Activated CD4-positive, alpha-beta memory T cell treated with anti-CD3 and anti-CD28 coated beads, Interleukin-2, amount 10 ng/mL, durations not matched to agents 7 days and 5 days (primary cell): Measurements from ENCODE around the gene ITPK1. TPM values are rescaled to one million over a fixed set of nuclear protein-coding genes. Genes with fewer than 3 reads are reported as not detected.
A peak's percentile ranks its signal among the peaks of the same experiment; 100 is the strongest.

Source experiments
- CTCF ChIA-PET: fragments of 350-600 bp; sonication (Branson Sonifier 250); formaldehyde crosslinking; loops from one replicate; lab custom pipeline; 2021; ENCODE audit warnings: antibody characterized with exemption, inconsistent platforms; lab: Charles Lee
- POLR2A ChIA-PET: fragments of 350-600 bp; sonication (Branson Sonifier 250); formaldehyde crosslinking; loops from one replicate; lab custom pipeline; 2021; ENCODE audit warnings: antibody characterized with exemption; lab: Charles Lee
- DNase-seq: peaks from one replicate; pipeline ENCODE4 v3.0.0-alpha.2; 2020
- H3K27ac Mint-ChIP-seq: one replicate; pipeline ENCODE4 v1.8.0; 2021; ENCODE audit warnings: mild to moderate bottlenecking, mixed read lengths
- H3K27me3 Mint-ChIP-seq: one replicate; pipeline ENCODE4 v1.8.0; 2021; ENCODE audit warnings: mixed read lengths
- H3K36me3 Mint-ChIP-seq: one replicate; pipeline ENCODE4 v1.8.0; 2021; ENCODE audit warnings: low read depth, mixed read lengths
- H3K4me1 Mint-ChIP-seq: one replicate; pipeline ENCODE4 v1.8.0; 2021; ENCODE audit warnings: mixed read lengths
- H3K4me3 Mint-ChIP-seq: one replicate; pipeline ENCODE4 v1.8.0; 2021; ENCODE audit warnings: mild to moderate bottlenecking, mixed read lengths
- H3K9me3 Mint-ChIP-seq: one replicate; pipeline ENCODE4 v1.8.0; 2021; ENCODE audit warnings: mixed read lengths
- total RNA-seq, 2 experiments: library from RNA; stranded (reverse); gene quantifications; one replicate each; pipeline ENCODE4 v1.2.3, GENCODE V29; 2021

ITPK1 gene
- total RNA-seq, 2 experiments from 2014 or later = 59.3 to 62.3 TPM

DNA sequence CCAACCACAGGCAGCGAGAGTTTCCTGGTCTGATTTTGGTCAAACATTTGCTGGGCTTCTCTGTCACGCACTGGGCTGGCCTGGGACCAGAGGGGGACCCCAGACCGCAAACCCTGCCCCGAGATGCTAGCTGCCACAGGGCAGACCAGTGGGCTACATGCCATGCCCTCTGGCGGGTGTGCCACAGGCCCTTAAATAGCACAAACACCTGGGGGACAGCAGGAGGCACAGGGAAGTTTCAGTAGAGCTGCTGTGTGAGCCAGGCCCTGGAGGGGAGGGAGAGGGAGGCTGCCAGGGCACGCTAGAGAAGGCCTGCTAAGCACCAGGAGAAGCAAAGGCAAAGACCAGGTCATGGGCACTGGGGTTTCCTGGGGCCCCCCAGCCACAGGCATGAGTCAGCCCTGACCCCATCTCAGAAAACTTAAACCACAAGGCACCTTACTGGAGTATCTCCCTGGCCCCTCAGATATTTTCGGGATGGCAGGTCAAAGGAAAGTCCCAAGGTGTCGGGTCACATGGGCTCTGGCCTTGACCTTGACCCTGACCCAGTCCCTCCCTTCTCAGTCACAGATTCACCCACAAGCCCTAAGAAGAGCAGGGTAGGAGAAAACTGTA lies 29.2 kb downstream of the ITPK1 start:
- Mint-ChIP-seq H3K27ac (peak overlapping the region; percentile 44), H3K4me1 (peaks cover 28% of the 10 kb centered on the region)
- CTCF ChIA-PET = no interaction called here

DNA sequence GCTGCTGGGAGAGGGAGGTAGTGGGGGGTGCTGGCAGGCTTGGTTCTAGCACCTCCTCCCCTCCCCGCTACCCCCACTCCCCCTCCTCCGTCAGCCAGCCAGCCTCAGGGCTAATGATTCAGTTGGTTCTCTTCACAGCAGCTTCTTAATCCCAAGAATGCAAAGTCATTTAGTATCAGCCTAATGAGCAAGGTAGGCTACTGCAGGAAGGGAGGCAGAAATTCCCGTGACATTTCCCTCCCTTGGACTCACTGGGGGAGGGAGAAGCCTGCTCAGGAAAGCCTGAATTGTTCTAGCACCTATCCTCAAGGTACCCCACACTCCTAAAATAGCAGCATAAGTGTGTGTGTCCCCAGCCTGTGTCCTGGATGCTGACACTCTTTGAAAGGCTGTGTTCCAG lies 29.8 kb downstream of the ITPK1 start:
- no peaks in the 10 kb centered on the region for H3K27me3 Mint-ChIP-seq
- H3K4me3 Mint-ChIP-seq = no peak overlapping the region
- CTCF ChIA-PET = no interaction called here
- no peak for DNase-seq
- POLR2A ChIA-PET = no interaction called here
- H3K9me3 Mint-ChIP-seq = no peaks in the 10 kb centered on the region
- peaks cover 31% of the 10 kb centered on the region for H3K4me1 Mint-ChIP-seq
- no peaks in the 10 kb centered on the region for H3K36me3 Mint-ChIP-seq
- H3K27ac Mint-ChIP-seq = no peak overlapping the region

More for the DNA sequence above, 29.2 kb downstream of the ITPK1 start:
- no peaks in the 10 kb centered on the region for H3K27me3 Mint-ChIP-seq
- no peak overlapping the region for H3K4me3 Mint-ChIP-seq
- DNase-seq = no peak
- POLR2A ChIA-PET = no interaction called here
- no peaks in the 10 kb centered on the region for H3K9me3 Mint-ChIP-seq
- no peaks in the 10 kb centered on the region for H3K36me3 Mint-ChIP-seq

GRCh38 chr14:93084866-93085857 lies 30.6 kb downstream of the ITPK1 start:
- no peak overlapping the region for H3K4me3 Mint-ChIP-seq

GRCh38 chr14:93084402-93084801 lies 31.3 kb downstream of the ITPK1 start:
- Mint-ChIP-seq H3K9me3 (no peaks in the 10 kb centered on the region), H3K27ac (no peak overlapping the region), H3K27me3 (no peaks in the 10 kb centered on the region), H3K36me3 (no peaks in the 10 kb centered on the region), H3K4me3 (no peak overlapping the region), H3K4me1 (peaks cover 32% of the 10 kb centered on the region)
- no peak for DNase-seq
- ChIA-PET POLR2A (no interaction called here), CTCF (no interaction called here)

More at GRCh38 chr14:93084866-93085857, 30.6 kb downstream of the ITPK1 start:
- Mint-ChIP-seq H3K27ac (no peak overlapping the region), H3K9me3 (no peaks in the 10 kb centered on the region), H3K4me1 (peaks cover 31% of the 10 kb centered on the region), H3K27me3 (no peaks in the 10 kb centered on the region), H3K36me3 (no peaks in the 10 kb centered on the region)
- ChIA-PET CTCF (no interaction called here), POLR2A (no interaction called here)
- DNase-seq = no peak

GRCh38 chr14:93083917-93084316 lies 31.8 kb downstream of the ITPK1 start:
- Mint-ChIP-seq H3K27me3 (no peaks in the 10 kb centered on the region), H3K36me3 (no peaks in the 10 kb centered on the region), H3K9me3 (no peaks in the 10 kb centered on the region), H3K4me1 (peaks cover 33% of the 10 kb centered on the region), H3K4me3 (no peak overlapping the region), H3K27ac (no peak overlapping the region)
- DNase-seq = no peak
- POLR2A ChIA-PET = no interaction called here
- CTCF ChIA-PET = no interaction called here

- Mint-ChIP-seq H3K27ac (no peak overlapping the region), H3K36me3 (no peaks in the 10 kb centered on the region), H3K9me3 (no peaks in the 10 kb centered on the region), H3K27me3 (no peaks in the 10 kb centered on the region), H3K4me3 (no peak overlapping the region), H3K4me1 (peaks cover 35% of the 10 kb centered on the region)
- CTCF ChIA-PET = no interaction called here
- POLR2A ChIA-PET = no interaction called here
- DNase-seq = no peak
Measured at GRCh38 chr14:93082576-93083001, 33.1 kb downstream of the ITPK1 start.

- H3K4me1 Mint-ChIP-seq = peaks cover 31% of the 10 kb centered on the region
- no peaks in the 10 kb centered on the region for H3K36me3 Mint-ChIP-seq
- no peak for DNase-seq
- no peaks in the 10 kb centered on the region for H3K27me3 Mint-ChIP-seq
- H3K27ac Mint-ChIP-seq = peak overlapping the region; percentile 4
- ChIA-PET CTCF (interaction anchor here (4.4 kb wide), 1 partner anchor 32 kb away, joined by 14 read pairs; no protein-coding TSS in a partner anchor), POLR2A (no interaction called here)
- H3K4me3 Mint-ChIP-seq = no peak overlapping the region
- H3K9me3 Mint-ChIP-seq = no peaks in the 10 kb centered on the region
Measured at GRCh38 chr14:93081876-93082570, 33.7 kb downstream of the ITPK1 start.

- POLR2A ChIA-PET = no interaction called here
- Mint-ChIP-seq H3K4me3 (no peak overlapping the region), H3K9me3 (no peaks in the 10 kb centered on the region), H3K4me1 (peaks cover 26% of the 10 kb centered on the region), H3K36me3 (no peaks in the 10 kb centered on the region), H3K27ac (no peak overlapping the region), H3K27me3 (no peaks in the 10 kb centered on the region)
- no peak for DNase-seq
- CTCF ChIA-PET = interaction anchor here (4.4 kb wide), 1 partner anchor 34 kb away, joined by 14 read pairs; no protein-coding TSS in a partner anchor
Measured at GRCh38 chr14:93079865-93080403, 35.8 kb downstream of the ITPK1 start.

GRCh38 chr14:93079321-93079720 lies 36.4 kb downstream of the ITPK1 start:
- ChIA-PET CTCF (interaction anchor here (4.4 kb wide), 1 partner anchor 35 kb away, joined by 14 read pairs; no protein-coding TSS in a partner anchor), POLR2A (no interaction called here)
- H3K4me3 Mint-ChIP-seq = no peak overlapping the region
- no peaks in the 10 kb centered on the region for H3K36me3 Mint-ChIP-seq
- H3K4me1 Mint-ChIP-seq = peaks cover 31% of the 10 kb centered on the region
- no peaks in the 10 kb centered on the region for H3K27me3 Mint-ChIP-seq
- DNase-seq = no peak
- H3K27ac Mint-ChIP-seq = no peak overlapping the region
- H3K9me3 Mint-ChIP-seq = no peaks in the 10 kb centered on the region

DNA sequence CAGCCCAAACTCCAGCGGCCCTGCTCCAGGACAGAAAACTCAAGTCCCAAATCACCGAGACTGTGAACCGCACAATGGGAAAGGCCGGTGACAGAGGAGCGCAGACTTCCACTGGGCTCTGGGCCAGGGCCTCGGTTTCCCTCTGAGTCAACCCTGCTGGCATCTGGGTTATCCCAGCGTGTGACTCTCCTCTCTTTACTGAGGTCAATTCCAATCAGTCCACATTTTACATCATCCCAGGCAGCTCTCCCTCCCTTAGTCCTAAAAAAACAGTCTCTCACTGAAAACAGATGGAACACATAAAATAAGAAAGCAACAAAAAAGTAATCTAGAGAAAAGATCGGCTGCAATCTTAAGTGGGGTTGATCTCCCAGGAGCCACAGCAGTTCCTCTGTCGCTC lies 36.9 kb downstream of the ITPK1 start:
- POLR2A ChIA-PET = no interaction called here
- Mint-ChIP-seq H3K36me3 (no peaks in the 10 kb centered on the region), H3K9me3 (no peaks in the 10 kb centered on the region), H3K27me3 (no peaks in the 10 kb centered on the region), H3K4me3 (no peak overlapping the region), H3K27ac (no peak overlapping the region), H3K4me1 (peaks cover 35% of the 10 kb centered on the region)
- no peak for DNase-seq
- CTCF ChIA-PET = interaction anchor here (4.4 kb wide), 1 partner anchor 35 kb away, joined by 14 read pairs; no protein-coding TSS in a partner anchor

DNA sequence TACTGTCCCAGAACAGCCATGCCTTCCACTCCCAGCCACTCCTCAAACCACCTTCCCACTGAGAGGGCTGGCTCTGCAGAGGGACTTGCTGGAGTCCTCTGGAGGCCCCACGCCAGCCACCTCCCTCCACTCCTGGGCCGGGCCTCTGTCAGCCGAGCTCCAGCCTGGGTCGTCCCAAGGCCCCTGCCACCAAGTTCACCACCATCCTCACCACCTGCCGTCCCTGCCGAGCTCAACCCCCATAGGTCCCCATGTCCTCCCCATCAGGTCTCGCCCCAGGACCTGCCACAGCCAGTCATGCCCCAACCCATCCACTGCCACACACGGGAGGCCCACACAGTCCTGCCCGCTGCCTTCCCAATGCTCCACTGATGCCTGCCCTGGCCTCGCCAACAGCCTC lies 39.0 kb downstream of the ITPK1 start:
- Mint-ChIP-seq H3K9me3 (no peaks in the 10 kb centered on the region), H3K4me3 (no peak overlapping the region), H3K4me1 (peaks cover 35% of the 10 kb centered on the region), H3K36me3 (no peaks in the 10 kb centered on the region), H3K27ac (no peak overlapping the region), H3K27me3 (no peaks in the 10 kb centered on the region)
- ChIA-PET CTCF (interaction anchor here (1.0 kb wide), 1 partner anchor 37 kb away, joined by 3 read pairs; no protein-coding TSS in a partner anchor), POLR2A (no interaction called here)
- DNase-seq = no peak

GRCh38 chr14:93075891-93076290 lies 39.8 kb downstream of the ITPK1 start:
- H3K36me3 Mint-ChIP-seq = no peaks in the 10 kb centered on the region
- H3K27ac Mint-ChIP-seq = no peak overlapping the region
- H3K27me3 Mint-ChIP-seq = no peaks in the 10 kb centered on the region
- H3K4me1 Mint-ChIP-seq = peaks cover 31% of the 10 kb centered on the region
- H3K9me3 Mint-ChIP-seq = no peaks in the 10 kb centered on the region
- no peak for DNase-seq
- CTCF ChIA-PET = interaction anchor here (1.0 kb wide), 1 partner anchor 37 kb away, joined by 3 read pairs; no protein-coding TSS in a partner anchor
- H3K4me3 Mint-ChIP-seq = no peak overlapping the region
- POLR2A ChIA-PET = no interaction called here
